ENCODE measurements around the gene COQ7.

DNA sequence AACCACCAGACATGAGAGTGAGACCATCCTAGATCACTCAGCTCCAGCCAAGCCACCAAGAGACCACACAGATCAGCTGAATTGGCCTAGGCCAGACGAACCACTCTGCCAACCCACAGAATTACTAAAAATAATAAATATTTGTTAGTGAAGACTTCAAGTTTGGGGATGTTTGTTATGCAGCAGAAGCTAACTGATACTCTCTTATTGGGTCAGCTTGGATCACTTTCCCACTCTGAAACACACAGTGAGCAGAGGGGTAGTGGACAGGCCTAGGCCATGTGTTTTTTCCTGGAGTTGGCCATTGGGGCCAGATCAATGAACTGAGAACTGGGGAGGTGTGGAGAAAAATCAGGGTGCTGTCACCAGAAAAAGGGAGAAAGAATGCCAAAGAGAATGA is 30.8 kb downstream of the COQ7 start:
- no peak for TF ChIP-seq POLR2AphosphoS5 (IDR thresholded peaks at IDR 0.05)
- TF ChIP-seq, protein P1, sequence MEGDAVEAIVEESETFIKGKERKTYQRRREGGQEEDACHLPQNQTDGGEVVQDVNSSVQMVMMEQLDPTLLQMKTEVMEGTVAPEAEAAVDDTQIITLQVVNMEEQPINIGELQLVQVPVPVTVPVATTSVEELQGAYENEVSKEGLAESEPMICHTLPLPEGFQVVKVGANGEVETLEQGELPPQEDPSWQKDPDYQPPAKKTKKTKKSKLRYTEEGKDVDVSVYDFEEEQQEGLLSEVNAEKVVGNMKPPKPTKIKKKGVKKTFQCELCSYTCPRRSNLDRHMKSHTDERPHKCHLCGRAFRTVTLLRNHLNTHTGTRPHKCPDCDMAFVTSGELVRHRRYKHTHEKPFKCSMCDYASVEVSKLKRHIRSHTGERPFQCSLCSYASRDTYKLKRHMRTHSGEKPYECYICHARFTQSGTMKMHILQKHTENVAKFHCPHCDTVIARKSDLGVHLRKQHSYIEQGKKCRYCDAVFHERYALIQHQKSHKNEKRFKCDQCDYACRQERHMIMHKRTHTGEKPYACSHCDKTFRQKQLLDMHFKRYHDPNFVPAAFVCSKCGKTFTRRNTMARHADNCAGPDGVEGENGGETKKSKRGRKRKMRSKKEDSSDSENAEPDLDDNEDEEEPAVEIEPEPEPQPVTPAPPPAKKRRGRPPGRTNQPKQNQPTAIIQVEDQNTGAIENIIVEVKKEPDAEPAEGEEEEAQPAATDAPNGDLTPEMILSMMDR (IDR thresholded peaks at IDR 0.05) = no peak

Data from prostate gland (tissue), 2 donors.